NOMO-1 (cell line): Measurements from ENCODE around the gene HCN2.

Experiments used
- DNase-seq, 2 experiments: peaks; one replicate each; lab custom pipeline; 2025; ENCODE audit not compliant: unreplicated experiment in 2 of 2; lab: John Stamatoyannopoulos, UW

The HCN2 gene

DNA sequence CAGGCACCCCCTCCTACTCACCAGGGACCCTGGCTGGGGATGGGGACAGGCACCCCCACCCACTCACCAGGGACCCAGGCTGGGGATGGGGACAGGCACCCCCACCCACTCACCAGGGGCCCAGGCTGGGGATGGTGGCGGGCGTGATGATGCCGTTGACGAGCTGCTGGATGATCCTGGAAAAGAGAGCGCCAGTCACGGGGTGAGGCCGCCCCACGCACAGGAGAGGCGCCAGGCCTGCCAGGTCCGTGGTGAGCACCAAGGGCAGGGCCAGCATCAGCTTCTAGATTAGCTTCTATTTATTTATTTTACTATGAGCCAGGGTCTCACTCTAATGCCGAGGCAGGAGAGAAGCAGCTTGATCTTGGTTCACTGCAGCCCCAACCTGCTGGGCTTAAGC is 60.4 kb downstream of the HCN2 start:
- DNase-seq: no peak

DNA sequence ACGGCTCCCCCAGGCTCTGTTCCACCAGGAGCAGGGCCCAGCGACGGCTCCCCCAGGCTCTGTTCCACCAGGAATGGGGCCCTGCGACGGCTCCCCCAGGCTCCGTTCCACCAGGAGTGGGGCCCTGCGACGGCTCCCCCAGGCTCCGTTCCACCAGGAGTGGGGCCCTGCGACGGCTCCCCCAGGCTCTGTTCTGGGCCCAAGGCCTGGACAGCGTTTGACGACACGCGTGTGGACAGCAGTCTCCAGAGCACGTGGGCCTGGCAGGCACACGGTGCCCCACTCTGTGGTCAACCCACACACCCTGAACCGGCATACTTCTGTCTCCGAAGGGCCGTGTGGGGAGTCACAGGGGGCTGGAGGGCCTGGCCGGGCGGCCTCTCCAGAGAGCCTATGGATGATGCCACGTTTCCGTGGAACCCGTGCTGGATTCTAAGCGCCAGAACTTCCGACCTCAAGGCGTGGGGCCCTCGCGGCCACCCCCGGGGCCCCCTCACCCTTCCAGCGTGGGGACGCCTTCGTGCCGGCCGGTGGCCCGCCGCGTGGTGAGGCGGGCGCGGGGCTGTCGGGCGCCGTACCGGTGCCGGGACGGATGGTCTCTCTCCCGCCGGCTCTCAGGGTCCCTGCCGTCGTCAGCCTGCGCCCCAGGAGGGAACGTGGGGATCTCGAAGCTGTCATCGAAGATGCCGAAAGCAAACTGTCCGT is 61.6 kb downstream of the HCN2 start:
- no peak for DNase-seq

DNA sequence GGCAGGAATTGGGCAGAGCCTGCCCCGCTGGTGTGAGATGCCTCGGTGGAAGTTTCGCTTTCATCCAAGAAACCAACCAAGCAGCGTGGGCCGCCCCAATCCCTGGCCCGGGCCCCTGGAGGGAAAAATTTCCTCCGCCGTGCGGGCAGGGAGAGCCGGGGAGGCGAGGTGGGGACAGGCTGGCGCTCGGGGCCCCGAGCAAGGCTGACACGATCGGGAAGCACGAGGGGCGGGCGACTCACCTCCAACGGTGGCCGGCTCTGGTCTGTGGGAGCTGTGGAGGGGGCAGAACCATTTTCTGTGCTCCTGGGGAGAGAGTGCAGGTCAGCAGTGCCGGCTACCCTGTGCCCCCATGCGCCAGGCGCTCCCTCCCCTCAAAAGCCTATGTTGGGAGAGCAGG is 62.3 kb downstream of the HCN2 start:
- DNase-seq: no peak

DNA sequence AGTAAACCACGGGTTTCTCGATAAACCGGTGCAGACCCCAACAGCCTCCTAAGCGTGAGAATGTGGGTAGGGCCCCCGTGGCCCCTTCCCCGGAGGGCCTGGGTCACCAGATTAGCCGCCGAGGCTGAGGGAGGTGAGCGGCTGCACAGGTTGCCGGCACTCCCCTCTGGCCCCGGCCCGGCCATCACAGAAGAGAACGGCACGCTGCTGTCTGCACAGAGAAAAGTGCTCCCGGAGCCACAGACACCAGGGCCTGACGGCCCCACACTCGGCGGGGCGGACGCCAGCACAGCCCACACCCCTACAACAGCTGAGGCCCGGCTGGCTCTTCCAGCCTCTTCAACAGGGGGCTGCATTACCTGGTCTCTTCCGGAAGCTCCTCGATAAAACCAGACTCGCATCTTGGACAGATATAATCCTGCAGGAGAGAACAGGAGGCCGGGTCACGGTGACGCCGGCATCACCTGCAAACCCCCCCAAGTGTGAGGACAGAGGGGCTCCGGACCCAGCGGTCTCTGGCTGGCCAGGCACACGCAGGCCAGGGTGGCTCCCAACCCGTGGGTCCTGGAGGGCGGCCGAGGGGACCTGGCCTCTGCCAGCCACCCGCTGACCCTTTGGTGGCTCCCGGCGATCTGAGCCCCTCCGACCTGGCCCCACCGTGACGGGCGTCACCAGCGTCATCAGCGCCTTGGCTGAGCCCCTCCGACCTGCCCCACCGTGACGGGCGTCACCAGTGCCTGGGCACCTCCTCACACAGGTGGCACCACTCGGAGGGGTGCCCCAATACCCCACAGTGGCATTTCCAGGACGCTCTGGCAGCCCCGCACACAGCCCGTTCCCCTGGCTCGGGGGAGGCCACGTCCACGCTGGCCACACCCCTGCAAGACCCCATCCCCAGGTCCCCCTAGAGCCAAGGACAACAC is 63.0 kb downstream of the HCN2 start:
- DNase-seq: no peak

DNA sequence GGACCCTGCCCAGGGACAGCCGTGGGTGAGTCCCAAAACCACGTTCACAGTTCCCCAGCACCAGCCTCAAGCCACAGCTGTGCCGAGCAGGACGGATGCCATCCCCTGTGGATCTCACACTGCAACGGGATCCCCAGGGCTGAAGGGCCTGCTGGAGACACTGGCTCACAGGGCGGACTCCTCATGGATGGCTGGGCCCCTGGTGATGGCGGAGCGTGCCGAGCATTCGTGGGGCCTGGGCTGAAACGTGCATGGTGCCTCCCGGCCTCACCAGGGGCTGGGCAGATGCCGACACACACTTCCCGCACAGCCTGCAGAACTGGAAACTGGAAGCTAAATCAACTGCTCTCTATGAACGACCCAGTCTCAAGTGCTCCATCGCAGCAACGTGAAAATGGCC is 63.7 kb downstream of the HCN2 start:
- DNase-seq: no peak

DNA sequence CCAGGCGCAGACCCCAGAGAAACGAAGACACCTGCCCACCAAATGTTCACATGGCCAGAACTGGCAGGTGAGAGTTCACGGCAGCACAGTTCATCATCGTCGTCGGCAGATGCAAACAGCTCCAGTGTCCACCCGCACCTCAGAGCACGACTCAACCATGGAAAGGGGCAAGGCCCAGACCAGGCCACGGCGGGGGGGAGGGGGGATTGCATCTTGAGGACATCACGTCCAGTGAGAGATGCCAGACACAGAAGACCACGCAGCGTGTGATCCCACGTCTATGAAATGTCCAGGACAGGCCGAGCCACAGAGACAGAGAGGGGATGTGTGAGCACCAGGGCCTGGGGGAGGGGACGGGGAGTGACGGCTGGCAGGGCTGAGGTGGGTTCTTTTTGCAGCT is 66.0 kb downstream of the HCN2 start:
- DNase-seq: no peak

DNA sequence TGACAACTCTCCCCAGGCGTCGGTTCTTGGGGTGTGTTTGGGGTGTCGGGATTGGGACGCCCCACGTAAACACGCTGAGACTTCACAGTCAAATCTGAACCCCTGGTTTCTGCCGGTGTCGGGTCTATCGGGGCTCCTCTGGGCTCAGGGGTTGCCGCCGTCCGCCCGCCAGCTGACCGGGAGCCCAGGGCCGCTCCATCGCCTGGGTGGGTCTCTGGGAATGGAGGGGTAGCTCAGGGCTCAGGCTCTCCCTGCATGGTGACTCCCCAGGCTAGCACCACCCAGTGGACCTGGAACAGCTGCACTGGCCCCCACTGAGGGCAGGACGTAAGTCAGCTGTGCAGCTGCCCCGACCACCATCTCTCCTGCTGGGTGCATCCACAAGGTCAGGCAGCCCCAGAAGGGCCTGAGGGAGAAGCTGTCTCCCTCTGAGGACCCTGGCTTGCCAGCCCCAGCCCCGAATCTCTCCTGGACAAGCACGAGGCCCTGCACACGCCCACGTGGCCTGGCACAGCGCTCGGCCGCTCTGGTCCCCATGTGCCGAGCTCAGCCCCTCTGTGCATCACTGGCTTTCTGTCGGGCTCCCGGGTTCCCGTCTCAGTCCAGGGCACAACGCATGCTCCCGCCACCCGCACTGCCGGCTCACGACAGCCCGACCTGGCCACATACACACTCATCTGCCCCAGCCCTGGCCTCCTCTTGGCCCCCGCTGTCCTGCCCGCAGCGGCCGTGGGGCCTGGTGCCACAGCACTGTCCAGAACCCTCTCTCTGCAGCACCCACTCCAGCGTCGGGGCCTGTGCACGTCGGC is 67.3 kb downstream of the HCN2 start:
- no peak for DNase-seq

DNA sequence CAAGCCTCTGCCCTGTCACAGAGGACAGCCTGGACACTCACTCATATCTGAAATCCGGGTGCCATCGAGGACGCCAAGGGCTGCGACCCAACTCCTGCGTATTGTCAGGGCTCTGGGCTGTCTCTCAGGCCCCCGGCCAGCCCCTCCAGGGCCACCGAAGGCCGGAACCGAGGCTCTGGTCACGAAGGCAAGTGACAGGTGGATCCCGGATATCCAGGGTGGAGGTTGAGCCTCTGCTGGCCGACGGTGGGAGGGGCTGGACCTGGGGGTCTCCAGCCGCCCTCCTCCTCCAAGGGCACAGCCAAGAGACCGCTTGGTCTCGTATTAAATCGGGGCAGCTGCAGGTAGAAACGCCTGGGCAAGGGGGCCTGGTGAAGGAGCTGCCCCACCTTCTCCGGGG is 67.9 kb downstream of the HCN2 start:
- no peak for DNase-seq

DNA sequence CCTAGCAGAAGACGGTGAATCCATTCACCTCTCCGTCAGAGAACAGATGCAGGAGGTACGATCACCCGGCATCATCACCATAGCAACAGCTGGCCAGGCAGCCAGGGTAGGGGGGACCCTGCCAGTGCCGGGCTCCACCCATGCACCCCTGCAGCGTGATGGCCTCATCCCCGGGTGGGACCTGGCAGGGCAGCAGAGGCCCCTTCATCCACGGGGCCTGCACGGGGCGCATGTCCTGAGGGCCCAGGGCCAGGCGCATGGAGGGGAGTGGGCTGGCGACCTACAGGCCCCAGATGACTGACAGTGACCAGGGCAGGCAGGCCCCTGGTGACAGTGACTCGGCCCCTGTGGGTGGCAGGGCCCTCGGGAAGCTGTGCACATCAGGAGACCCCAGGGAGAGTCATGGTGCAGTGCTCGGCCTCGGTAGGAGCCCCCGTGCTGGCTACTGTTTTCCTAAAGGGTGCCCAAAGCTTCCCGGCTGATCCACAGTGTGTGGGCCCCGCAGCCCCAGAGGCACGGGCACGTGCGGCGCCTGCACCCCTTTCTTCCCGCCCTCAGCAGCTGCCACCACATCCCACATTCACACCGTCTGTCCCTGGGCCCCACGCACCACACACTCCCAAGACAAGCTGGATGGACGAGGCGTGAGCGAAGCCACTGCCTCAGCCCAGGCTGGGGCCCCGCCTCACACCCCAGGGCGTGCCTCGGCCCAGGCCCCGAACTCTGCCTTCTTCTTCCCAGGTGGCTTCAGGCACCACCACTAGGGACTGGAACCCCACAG is 68.6 kb downstream of the HCN2 start:
- no peak for DNase-seq

DNA sequence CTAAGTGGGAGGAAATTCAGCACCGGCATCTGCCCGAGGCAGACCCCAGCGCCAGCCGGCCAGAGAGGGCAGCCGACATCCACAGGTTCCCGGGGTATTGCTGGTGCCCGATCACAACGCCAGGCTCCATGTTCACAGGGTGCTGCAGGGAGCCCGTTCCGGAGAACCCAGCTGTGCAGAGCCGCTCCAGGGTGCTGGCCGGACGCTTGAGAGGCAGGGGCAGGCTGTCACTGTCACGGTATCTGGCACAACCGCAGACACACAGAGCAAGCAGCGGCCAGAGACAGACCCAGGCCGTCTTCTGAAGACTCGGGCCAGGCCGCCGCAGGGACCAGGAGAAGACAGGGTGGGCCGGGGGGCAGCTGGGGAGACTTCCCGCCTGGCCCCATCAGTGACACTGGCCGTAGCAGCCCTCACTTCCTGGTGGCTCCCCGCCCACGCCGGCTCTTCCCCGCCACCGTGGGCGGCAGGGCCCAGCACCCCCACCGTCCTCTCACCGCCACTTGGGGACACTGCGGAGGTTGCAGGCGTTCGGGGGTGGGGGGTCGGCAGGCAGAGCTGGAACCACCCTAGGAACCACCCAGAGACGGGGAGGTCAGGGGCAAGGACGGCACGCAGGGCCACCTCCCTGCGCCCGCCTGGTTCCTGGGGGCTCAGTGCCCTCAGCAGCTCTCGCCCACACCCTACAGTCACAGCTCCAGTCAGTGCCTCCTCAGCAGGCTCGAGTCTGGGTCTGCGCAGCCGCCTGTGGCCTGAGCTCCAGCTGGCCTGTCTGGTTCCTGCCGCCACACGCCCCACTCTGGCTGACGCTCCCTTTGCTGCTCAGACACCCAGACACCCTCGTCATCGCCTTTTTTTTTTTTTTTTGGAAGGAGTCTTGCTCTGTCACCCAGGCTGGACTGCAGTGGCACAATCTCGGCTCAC is 69.5 kb downstream of the HCN2 start:
- no peak for DNase-seq

DNA sequence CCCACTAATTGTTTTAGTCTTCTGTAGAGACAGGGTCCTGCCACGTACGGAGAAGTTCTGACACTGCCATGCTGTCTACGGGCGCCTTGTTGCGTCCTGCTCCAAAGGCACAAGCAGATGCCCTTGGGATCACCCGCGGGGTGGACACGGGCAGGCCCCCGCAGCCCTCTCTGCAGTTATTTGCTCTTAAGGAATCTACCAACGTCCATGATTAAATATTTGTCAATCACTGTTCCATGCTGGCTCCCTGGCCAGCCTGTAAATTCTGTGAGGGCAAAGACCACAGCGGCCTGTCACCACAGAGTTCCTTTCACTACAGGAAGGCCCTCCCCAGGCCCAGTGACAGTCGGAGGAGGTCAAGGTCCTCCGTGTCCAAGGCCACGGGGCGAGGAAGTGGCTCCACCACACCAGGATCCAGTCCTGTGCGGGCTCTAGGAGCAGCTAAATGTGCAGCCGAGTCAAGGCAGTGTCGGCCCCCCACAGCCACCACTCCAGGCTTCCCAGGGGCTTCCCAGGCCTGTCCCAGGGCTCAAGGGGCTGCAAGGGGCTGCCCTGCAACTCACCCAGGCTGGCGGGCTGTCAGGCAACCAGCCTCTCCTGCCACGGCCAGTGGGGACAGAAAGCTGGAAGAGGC is 71.2 kb downstream of the HCN2 start:
- no peak for DNase-seq

DNA sequence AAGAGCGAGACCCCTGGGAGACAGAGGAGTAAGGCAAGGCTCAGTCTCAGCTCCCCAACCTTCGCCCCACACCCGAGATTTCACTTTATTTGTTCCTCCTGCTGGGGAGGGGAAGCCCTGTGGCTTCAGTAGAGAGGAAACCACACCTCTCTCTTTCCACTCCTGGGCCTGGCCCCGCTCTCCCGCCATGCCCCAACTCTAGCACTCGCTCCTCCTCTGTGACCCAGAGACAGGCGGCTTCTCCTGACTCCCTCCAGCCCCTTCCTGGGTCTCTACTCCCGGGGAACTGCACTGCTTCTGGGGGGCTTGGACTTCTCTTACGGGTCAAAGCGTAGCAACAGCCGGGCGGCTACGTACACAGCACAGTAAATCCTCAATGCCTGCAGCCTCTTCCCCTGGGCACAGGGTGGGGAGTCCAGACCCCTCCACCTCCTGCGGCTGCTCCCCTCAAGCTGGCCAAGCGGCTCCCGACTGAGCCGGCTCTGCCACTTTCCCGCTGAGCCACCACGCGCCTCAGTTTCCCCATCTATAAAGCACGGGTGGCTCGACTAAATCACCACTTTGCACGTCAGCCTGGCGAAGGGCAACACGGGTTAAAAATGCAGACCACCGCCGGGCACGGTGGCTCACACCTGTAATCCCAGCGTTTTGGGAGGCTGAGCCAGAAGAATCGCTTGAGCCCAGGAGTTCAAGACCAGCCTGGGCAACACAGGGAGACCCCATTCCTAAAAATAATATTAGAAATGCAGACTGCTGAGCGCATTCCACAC is 71.9 kb downstream of the HCN2 start:
- DNase-seq: peak; percentile 53 to 60

DNA sequence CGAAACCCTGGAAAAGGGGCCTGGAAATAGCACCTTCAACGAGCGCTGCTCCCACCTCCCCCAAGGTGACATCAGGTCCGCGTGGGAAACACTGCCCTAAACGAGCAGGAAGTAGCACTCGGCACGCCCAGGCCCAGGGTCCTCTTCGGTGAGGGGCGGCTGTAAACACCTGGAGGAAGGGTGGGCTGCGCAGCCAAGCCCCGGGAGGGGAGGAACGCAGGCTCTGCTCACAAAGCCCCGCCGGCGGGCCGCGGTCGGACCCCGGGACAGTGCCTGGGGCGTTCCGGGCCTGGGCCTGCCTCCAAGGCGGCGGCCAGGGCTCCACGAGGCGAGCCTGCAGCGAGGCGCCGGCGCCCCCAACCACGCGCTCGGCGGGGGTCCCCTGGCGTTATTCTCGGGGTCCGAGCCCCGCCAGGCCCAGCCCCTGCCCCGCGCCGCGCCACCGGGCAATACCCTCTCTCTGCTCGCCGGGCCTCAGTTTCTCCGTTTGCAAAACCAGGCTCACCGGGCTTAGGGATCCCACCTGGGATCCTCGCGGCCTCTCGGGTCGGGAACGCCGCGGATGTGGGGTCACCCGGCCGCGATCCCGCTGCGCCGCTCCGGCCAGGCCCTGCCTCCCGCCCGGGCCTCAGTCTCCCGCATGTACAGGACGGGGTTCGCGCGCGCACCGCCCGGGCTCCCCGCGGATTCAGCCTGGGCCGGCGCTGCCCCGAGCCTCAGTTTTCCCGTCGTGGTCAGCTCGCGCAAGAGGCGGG is 72.7 kb downstream of the HCN2 start:
- DNase-seq: peak; percentile 59 to 65

DNA sequence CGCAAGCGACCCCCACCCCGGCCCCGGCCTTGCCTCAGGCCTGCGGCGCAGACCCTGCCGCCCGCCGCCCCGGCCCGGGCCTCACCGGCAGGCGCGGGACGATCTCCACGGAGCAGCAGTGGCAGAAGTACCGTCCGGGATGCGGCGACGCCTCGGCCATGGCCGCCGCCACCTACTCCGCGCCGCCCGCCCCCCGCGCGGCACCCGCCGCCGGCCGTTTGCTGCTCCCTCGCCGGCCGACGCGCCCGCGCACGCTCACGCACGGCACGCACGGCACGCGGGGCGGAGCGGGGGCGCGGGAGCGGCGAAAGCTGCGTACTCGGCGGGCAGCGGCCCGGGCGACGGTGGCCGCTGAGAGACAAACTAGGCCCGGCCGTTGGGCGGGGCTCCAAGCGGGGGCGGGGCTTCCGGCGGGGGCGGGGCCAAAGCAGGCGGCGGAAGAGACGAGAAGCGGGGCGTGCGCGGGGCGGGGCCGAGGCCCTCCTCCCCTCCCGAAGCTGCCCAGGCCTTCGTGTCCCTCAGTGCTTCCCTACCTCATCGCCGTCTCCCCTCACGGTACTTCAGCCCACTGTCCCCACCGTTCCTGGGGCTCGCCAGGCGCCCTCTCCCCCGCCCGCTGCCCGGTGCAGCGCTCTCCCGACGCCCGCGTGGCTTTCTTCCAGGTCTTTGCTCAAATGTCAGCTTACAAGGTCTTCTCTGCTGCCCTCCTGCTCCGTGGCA is 73.4 kb downstream of the HCN2 start, which contains the start of gene RNF126:
Gene RNF126 (minus strand): TSS at position 253 of the 720 bp plus-strand sequence. CDS start 93 bp downstream, at position 160.
- peak; percentile 84 to 95 for DNase-seq

DNA sequence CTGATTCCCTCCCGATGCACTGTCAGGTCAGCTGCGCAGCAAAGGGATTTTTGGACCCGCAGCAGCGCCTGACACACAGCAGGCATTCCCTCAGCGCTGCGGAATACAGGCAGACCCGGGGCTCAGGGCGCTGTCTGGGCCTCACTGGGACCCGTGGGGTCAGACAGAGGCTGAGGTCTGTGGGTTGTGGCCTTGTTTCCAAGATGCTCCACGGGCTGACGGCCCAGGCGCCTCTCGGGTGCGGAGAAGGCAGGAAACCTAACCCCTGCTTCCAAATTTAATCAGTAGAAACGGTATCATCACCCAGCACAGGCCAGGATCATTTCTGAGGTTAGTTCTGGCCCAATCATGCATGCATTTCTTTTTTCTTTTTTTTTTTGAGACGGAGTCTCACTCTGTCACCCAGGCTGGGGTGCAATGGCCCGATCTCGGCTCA is 74.0 kb downstream of the HCN2 start:
- DNase-seq: no peak

DNA sequence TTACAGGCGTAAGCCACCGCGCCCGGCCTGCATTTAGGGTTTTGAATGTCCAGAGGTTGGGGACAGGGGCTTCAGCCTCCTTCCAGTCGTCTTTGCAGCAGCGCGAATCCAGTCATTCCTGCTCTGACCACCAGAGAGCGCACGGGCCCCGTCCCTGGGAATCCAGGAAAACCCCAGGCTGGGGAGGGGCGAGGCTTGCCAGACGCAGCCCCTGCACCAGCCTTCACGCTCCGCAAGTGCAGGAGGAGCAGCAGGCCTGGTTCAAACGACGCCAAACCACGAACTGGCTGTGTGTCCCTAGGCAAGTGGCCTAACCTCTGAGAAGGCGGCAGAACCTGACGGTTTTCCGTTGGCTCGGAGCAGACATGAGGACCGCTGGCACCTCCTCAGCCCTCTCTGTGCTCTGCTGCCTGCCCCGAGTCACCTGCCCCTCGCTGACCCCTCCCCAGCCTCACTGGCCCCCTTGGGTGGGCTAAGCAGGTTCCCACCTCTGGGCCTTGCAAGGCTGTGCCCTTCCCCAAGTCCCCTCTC is 75.3 kb downstream of the HCN2 start:
- peak; percentile 63 to 69 for DNase-seq
